Measurements from ENCODE around the gene FHIT. TPM values are rescaled to one million over a fixed set of nuclear protein-coding genes. Genes with fewer than 3 reads are reported as not detected.
A peak's percentile ranks its signal among the peaks of the same experiment; 100 is the strongest.

The FHIT gene
- total and polyA plus RNA-seq, 2 donors from 2014 or later: 20.2 to 61.2 TPM

DNA sequence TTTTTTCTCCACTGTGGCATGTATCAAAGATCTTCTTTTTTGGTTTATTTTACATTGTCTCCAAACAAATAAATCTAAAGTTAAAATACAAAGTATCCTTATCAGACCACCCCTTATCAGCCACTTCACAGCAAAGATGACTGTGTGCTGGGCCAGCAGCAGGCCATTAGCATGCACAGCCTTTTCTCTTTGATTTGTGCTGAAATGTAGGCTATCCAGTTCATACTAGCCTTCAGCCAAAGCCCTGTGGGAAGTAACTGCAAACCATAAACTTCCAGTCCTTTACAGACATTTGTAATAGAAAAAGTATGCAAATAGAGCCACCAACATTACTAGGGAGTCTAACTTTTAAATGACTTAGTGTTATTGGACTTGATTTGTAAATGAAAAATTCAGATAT lies 816.3 kb downstream of the FHIT start:
- Histone ChIP-seq H3K27ac (ENCODE audit: low read depth in 2 of 2, low read length in 2 of 2) (no peak overlapping the region), H3K4me3 (ENCODE audit: low read length in 3 of 3) (no peak overlapping the region), H3K4me1 (ENCODE audit: control insufficient read depth in 2 of 3, insufficient read depth in 2 of 3, low read depth in 1 of 3, low read length in 3 of 3) (no peaks in the 10 kb centered on the region), H3K27me3 (ENCODE audit: control insufficient read depth, insufficient read depth, low read length) (no peaks in the 10 kb centered on the region), H3K9ac (ENCODE audit: low read length in 3 of 3) (no peak overlapping the region), H3K9me3 (ENCODE audit: control insufficient read depth in 2 of 3, insufficient read depth in 1 of 3, low read length in 3 of 3) (no peaks in the 10 kb centered on the region), H3K36me3 (ENCODE audit: control insufficient read depth in 2 of 3, insufficient read depth in 3 of 3, low read length in 3 of 3) (no peaks in the 10 kb centered on the region)
- TF ChIP-seq, protein P1, sequence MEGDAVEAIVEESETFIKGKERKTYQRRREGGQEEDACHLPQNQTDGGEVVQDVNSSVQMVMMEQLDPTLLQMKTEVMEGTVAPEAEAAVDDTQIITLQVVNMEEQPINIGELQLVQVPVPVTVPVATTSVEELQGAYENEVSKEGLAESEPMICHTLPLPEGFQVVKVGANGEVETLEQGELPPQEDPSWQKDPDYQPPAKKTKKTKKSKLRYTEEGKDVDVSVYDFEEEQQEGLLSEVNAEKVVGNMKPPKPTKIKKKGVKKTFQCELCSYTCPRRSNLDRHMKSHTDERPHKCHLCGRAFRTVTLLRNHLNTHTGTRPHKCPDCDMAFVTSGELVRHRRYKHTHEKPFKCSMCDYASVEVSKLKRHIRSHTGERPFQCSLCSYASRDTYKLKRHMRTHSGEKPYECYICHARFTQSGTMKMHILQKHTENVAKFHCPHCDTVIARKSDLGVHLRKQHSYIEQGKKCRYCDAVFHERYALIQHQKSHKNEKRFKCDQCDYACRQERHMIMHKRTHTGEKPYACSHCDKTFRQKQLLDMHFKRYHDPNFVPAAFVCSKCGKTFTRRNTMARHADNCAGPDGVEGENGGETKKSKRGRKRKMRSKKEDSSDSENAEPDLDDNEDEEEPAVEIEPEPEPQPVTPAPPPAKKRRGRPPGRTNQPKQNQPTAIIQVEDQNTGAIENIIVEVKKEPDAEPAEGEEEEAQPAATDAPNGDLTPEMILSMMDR (IDR thresholded peaks at IDR 0.05; ENCODE audit: borderline replicate concordance, extremely low read depth, insufficient read depth): no peak
- DNase-seq (no peak), FAIRE-seq (no peak)
- intact Hi-C loops (cut with DNase I): no loop called here

DNA sequence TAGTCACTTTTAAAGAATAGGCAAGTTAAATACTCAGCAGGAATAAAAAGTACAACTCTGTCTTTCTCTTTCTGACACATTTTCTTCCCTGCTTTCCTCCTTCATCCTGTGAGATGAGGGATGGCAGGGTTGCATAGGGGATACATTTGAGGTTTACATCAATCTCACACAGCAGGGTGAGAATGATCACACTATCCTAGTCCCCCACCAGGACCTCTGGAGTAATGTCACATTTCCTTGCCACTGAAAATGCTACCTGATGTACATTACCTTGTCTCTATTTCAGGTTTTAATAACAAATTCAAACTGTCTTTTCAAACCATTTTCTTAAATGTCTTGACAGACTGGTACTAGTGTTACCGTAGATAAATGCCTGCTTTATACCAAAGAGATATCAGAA lies 816.9 kb downstream of the FHIT start:
- Histone ChIP-seq H3K4me3 (ENCODE audit: low read length in 3 of 3) (no peak overlapping the region), H3K36me3 (ENCODE audit: control insufficient read depth in 2 of 3, insufficient read depth in 3 of 3, low read length in 3 of 3) (no peaks in the 10 kb centered on the region), H3K27me3 (ENCODE audit: control insufficient read depth, insufficient read depth, low read length) (no peaks in the 10 kb centered on the region), H3K9me3 (ENCODE audit: control insufficient read depth in 2 of 3, insufficient read depth in 1 of 3, low read length in 3 of 3) (no peaks in the 10 kb centered on the region), H3K4me1 (ENCODE audit: control insufficient read depth in 2 of 3, insufficient read depth in 2 of 3, low read depth in 1 of 3, low read length in 3 of 3) (no peaks in the 10 kb centered on the region), H3K9ac (ENCODE audit: low read length in 3 of 3) (no peak overlapping the region), H3K27ac (ENCODE audit: low read depth in 2 of 2, low read length in 2 of 2) (no peak overlapping the region)
- no peak for DNase-seq
- FAIRE-seq: no peak
- intact Hi-C loops (cut with DNase I): no loop called here
- TF ChIP-seq, protein P1 (IDR thresholded peaks at IDR 0.05; ENCODE audit: borderline replicate concordance, extremely low read depth, insufficient read depth): no peak

DNA sequence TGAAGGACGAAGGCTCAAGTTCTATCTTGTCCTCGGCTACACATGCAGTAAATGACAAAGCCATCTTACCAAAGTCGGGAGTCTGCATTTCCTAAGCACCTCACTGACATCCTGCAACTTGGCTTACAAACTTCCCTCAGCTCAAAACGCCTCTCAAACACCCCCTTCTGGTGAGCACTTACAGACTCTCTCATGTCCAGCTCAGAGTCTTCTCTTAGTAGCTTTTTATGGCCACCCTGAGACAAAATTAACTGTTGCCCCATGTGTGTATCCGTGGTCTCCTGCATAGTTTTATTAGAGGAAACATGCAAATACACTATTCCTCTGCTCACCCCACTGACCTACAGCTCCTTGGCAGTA lies 819.7 kb downstream of the FHIT start:
- Histone ChIP-seq H3K27ac (ENCODE audit: low read depth in 2 of 2, low read length in 2 of 2) (no peak overlapping the region), H3K9me3 (ENCODE audit: control insufficient read depth in 2 of 3, insufficient read depth in 1 of 3, low read length in 3 of 3) (no peaks in the 10 kb centered on the region), H3K36me3 (ENCODE audit: control insufficient read depth in 2 of 3, insufficient read depth in 3 of 3, low read length in 3 of 3) (no peaks in the 10 kb centered on the region), H3K4me1 (ENCODE audit: control insufficient read depth in 2 of 3, insufficient read depth in 2 of 3, low read depth in 1 of 3, low read length in 3 of 3) (no peaks in the 10 kb centered on the region), H3K9ac (ENCODE audit: low read length in 3 of 3) (no peak overlapping the region), H3K27me3 (ENCODE audit: control insufficient read depth, insufficient read depth, low read length) (no peaks in the 10 kb centered on the region), H3K4me3 (ENCODE audit: low read length in 3 of 3) (no peak overlapping the region)
- FAIRE-seq (no peak), DNase-seq (peak in 2 of 5 donors; percentile 50 to 53)
- intact Hi-C loops (cut with DNase I): no loop called here
- TF ChIP-seq, protein P1 (IDR thresholded peaks at IDR 0.05; ENCODE audit: borderline replicate concordance, extremely low read depth, insufficient read depth): no peak

GRCh38 chr3:60430205-60430604 lies 821.0 kb downstream of the FHIT start:
- TF ChIP-seq, protein P1 (IDR thresholded peaks at IDR 0.05; ENCODE audit: borderline replicate concordance, extremely low read depth, insufficient read depth): no peak

More at GRCh38 chr3:60430205-60430604, 821.0 kb downstream of the FHIT start:
- no peaks in the 10 kb centered on the region for H3K9me3 ChIP-seq (ENCODE audit: control insufficient read depth in 2 of 3, insufficient read depth in 1 of 3, low read length in 3 of 3)
- no peaks in the 10 kb centered on the region for H3K36me3 ChIP-seq (ENCODE audit: control insufficient read depth in 2 of 3, insufficient read depth in 3 of 3, low read length in 3 of 3)
- intact Hi-C loops (cut with DNase I): no loop called here
- no peaks in the 10 kb centered on the region for H3K4me1 ChIP-seq (ENCODE audit: control insufficient read depth in 2 of 3, insufficient read depth in 2 of 3, low read depth in 1 of 3, low read length in 3 of 3)
- no peak overlapping the region for H3K9ac ChIP-seq (ENCODE audit: low read length in 3 of 3)
- H3K27me3 ChIP-seq (ENCODE audit: control insufficient read depth, insufficient read depth, low read length): no peaks in the 10 kb centered on the region
- FAIRE-seq (no peak), DNase-seq (no peak)
- no peak overlapping the region for H3K27ac ChIP-seq (ENCODE audit: low read depth in 2 of 2, low read length in 2 of 2)
- H3K4me3 ChIP-seq (ENCODE audit: low read length in 3 of 3): no peak overlapping the region

Measured in kidney (tissue), 14 donors.